Measurements from ENCODE around the gene TDG.
"Not testable (repeated sequence)": the region's sequence is repeated elsewhere in the genome, so short reads cannot be mapped to it uniquely, and the experiment has no call there.

TDG gene

DNA sequence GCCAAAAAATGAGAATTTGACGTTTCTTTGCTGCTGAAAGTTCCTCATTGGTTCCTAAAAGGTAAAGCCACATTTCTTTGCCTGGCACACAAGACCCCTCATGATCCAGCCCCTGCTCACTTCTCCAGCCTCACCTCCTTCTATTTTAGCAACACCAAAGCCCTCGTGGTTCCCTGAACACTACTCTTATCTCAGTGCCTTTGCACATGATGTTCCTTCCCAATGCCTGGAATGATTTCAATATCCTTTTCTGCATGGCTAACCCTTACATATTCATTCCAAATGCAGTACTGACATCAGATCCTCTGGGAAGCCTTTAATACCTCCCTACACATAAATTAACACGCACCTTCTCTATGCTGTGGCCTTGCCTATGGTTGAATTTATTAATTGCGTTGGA, 44.4 kb downstream of the TDG start:
- no peak for DNase-seq (ENCODE audit: low read depth in 1 of 2, low spot score in 1 of 2)
- in situ Hi-C loops (cut with HindIII; ENCODE audit: low pct_unique_long_range_greater_than_20kb, low sequenced_read_pairs) = no loop called here
- no peak for TF ChIP-seq JUND (IDR thresholded peaks at IDR 0.05; ENCODE audit: low read depth)

- in situ Hi-C loops (cut with HindIII; ENCODE audit: low pct_unique_long_range_greater_than_20kb, low sequenced_read_pairs) = no loop called here
- no peak for TF ChIP-seq JUND (IDR thresholded peaks at IDR 0.05; ENCODE audit: low read depth)
- DNase-seq (ENCODE audit: low read depth in 1 of 2, low spot score in 1 of 2) = no peak
These were observed 45.0 kb downstream of the TDG start for GRCh38 chr12:104010606-104011169.

DNA sequence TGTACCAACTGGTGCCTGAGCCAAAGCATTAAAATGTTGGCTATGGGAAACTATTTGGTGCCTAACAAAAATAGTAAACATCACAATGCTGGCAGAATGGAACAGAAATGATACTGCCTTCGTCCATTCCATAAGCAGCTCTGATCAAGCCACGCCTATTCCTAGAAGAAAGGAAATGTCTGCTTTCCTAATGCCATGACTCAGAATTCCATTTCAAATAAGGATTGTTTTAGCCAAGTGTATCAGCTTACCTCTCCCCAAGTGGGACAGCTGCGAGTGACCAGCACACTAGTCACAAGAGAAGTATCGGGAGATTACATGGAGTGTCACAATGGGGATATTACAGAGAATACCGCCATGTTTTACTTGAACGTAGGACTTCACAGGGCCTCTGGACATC, 45.6 kb downstream of the TDG start:
- DNase-seq (ENCODE audit: low read depth in 1 of 2, low spot score in 1 of 2) = no peak
- in situ Hi-C loops (cut with HindIII; ENCODE audit: low pct_unique_long_range_greater_than_20kb, low sequenced_read_pairs) = no loop called here
- TF ChIP-seq JUND (IDR thresholded peaks at IDR 0.05; ENCODE audit: low read depth) = no peak

DNA sequence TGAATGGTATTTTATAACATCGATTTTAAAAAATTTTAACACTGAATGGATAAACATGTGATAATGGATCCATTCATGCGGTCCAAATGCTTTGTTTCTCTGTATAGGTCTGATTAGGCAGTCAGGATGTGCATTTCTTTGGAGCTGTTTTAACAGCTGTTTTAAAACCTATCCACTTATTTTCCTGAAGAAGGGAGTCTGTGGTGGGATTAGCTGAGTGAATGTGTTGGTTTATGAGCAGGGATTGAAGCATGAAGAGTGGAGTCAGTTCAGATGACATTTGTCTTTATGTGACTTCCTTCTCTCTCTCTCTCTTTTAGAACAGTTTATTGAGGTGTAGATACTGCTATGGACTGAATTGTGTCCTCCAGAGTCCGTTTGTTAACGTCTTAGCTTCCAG, 46.7 kb downstream of the TDG start:
- in situ Hi-C loops (cut with HindIII; ENCODE audit: low pct_unique_long_range_greater_than_20kb, low sequenced_read_pairs) = no loop called here
- no peak for DNase-seq (ENCODE audit: low read depth in 1 of 2, low spot score in 1 of 2)
- TF ChIP-seq JUND (IDR thresholded peaks at IDR 0.05; ENCODE audit: low read depth) = no peak

- DNase-seq (ENCODE audit: low read depth in 1 of 2, low spot score in 1 of 2); in situ Hi-C loops (cut with HindIII; ENCODE audit: low pct_unique_long_range_greater_than_20kb, low sequenced_read_pairs): not testable (repeated sequence)
These were observed 56.2 kb downstream of the TDG start for GRCh38 chr12:104021862-104022261.

DNA sequence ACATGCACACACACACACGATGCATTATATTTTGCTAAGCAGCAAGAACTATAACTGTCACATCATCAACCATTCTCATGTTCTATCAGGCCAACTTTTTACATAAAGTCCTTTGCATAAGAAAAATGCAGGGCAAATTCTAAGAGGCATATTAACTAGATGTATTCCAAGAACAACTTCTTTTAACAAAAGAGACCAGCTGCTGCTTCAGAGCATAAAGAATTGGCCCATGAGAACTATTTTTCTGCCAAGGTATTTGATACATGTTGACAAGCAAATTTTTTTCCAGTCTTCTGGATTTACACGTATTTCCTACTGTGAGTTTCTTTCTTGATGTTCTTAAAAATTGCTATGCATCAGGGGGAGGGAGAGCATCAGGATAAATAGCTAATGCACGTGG, 57.1 kb downstream of the TDG start:
- in situ Hi-C loops (cut with HindIII; ENCODE audit: low pct_unique_long_range_greater_than_20kb, low sequenced_read_pairs) = no loop called here
- no peak for TF ChIP-seq JUND (IDR thresholded peaks at IDR 0.05; ENCODE audit: low read depth)

GRCh38 chr12:104023710-104024109, 58.0 kb downstream of the TDG start:
- TF ChIP-seq JUND (IDR thresholded peaks at IDR 0.05; ENCODE audit: low read depth) = no peak
- no peak for DNase-seq (ENCODE audit: low read depth in 1 of 2, low spot score in 1 of 2)
- in situ Hi-C loops (cut with HindIII; ENCODE audit: low pct_unique_long_range_greater_than_20kb, low sequenced_read_pairs) = no loop called here

More for the DNA sequence above, 57.1 kb downstream of the TDG start:
- DNase-seq (ENCODE audit: low read depth in 1 of 2, low spot score in 1 of 2) = no peak

DNA sequence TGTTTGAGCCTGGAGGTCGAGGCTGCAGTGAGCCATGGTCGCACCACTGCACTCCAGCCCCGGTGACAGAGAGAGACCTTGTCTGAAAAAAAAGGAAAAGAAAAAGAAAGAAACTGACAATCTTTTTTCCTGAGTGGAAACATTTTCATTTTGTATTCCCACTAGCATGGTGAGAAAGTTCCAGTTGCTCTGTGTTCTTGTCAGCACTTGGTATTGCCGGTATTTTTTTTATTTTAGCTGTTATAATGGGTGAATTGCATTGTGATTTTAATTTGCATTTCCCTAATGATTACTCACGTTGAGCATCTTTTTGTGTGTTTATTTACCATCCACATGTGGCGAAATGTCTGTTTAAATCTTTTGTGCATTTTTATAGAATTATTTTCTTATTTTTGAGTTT, 58.7 kb downstream of the TDG start:
- DNase-seq (ENCODE audit: low read depth in 1 of 2, low spot score in 1 of 2) = no peak
- TF ChIP-seq JUND (IDR thresholded peaks at IDR 0.05; ENCODE audit: low read depth) = no peak
- in situ Hi-C loops (cut with HindIII; ENCODE audit: low pct_unique_long_range_greater_than_20kb, low sequenced_read_pairs) = no loop called here

DNA sequence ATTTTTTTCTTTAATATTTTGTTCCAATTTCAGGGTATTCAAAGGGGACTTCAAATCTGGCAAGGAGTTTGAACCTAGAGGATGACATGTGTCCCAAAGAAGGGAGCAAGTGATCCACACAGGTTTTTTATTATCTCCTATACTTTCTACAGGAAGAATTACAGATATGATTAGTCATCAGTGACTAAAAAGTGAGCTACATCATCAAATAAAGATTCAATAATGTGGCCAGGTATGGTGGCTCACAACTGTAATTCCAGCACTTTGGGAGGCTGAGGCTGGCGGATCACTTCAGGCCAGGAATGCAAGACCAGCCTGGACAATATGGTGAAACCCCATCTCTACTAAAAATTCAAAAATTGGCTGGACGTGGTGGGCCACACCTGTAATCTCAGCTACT, 60.1 kb downstream of the TDG start:
- no peak for TF ChIP-seq JUND (IDR thresholded peaks at IDR 0.05; ENCODE audit: low read depth)
- in situ Hi-C loops (cut with HindIII; ENCODE audit: low pct_unique_long_range_greater_than_20kb, low sequenced_read_pairs) = no loop called here
- no peak for DNase-seq (ENCODE audit: low read depth in 1 of 2, low spot score in 1 of 2)

GRCh38 chr12:104026841-104027599, 61.3 kb downstream of the TDG start:
- in situ Hi-C loops (cut with HindIII; ENCODE audit: low pct_unique_long_range_greater_than_20kb, low sequenced_read_pairs) = no loop called here
- no peak for TF ChIP-seq JUND (IDR thresholded peaks at IDR 0.05; ENCODE audit: low read depth)
- DNase-seq (ENCODE audit: low read depth in 1 of 2, low spot score in 1 of 2) = no peak

GRCh38 chr12:104030596-104030995, 64.9 kb downstream of the TDG start:
- DNase-seq (ENCODE audit: low read depth in 1 of 2, low spot score in 1 of 2); in situ Hi-C loops (cut with HindIII; ENCODE audit: low pct_unique_long_range_greater_than_20kb, low sequenced_read_pairs): not testable (repeated sequence)

GRCh38 chr12:104036143-104036542, 70.5 kb downstream of the TDG start:
- DNase-seq (ENCODE audit: low read depth in 1 of 2, low spot score in 1 of 2); in situ Hi-C loops (cut with HindIII; ENCODE audit: low pct_unique_long_range_greater_than_20kb, low sequenced_read_pairs): not testable (repeated sequence)
